Endothelial cell of umbilical vein (primary cell): ENCODE measurements around the gene DPP10.

Experiments
- EZH2 ChIP-seq: IDR thresholded peaks from 2 replicates; pipeline ENCODE4 v1.6.1; 2012; ENCODE audit warnings: borderline replicate concordance, low read depth, mild to moderate bottlenecking, moderate library complexity, low read length, inconsistent platforms; ENCODE audit not compliant: severe bottlenecking
- JUN ChIP-seq: IDR thresholded peaks from 2 replicates; pipeline ENCODE4 v1.6.1; 2011; ENCODE audit warnings: borderline replicate concordance, low read depth; ENCODE audit not compliant: insufficient read length, insufficient read depth
- MAX ChIP-seq: IDR thresholded peaks from 2 replicates; pipeline ENCODE4 v1.6.1; 2011; ENCODE audit not compliant: insufficient read depth, insufficient read length
- POLR2A ChIP-seq: IDR thresholded peaks from 2 replicates; pipeline ENCODE4 v1.6.1; 2012; ENCODE audit warnings: low read depth, mild to moderate bottlenecking, control low read depth, low read length
- POLR2AphosphoS5 ChIP-seq: IDR thresholded peaks from 2 replicates; pipeline ENCODE4 v1.6.1; 2012; ENCODE audit warnings: low read depth, mild to moderate bottlenecking, control low read depth, low read length, moderate library complexity; ENCODE audit not compliant: insufficient read depth
- TF ChIP-seq, protein P1 (sequence below), 2 donors: IDR thresholded peaks; 1 replicate in 1 of 2; 2 replicates in 1 of 2; pipeline ENCODE4 v1.5.1; 2011; ENCODE audit warnings: low read length in 2 of 2, mild to moderate bottlenecking in 2 of 2, moderate library complexity in 2 of 2, control low read depth in 1 of 2, inconsistent platforms in 1 of 2, low read depth in 1 of 2; ENCODE audit not compliant: insufficient read depth in 1 of 2; ENCODE audit errors: extremely low read depth in 1 of 2

- TF ChIP-seq, protein P1, sequence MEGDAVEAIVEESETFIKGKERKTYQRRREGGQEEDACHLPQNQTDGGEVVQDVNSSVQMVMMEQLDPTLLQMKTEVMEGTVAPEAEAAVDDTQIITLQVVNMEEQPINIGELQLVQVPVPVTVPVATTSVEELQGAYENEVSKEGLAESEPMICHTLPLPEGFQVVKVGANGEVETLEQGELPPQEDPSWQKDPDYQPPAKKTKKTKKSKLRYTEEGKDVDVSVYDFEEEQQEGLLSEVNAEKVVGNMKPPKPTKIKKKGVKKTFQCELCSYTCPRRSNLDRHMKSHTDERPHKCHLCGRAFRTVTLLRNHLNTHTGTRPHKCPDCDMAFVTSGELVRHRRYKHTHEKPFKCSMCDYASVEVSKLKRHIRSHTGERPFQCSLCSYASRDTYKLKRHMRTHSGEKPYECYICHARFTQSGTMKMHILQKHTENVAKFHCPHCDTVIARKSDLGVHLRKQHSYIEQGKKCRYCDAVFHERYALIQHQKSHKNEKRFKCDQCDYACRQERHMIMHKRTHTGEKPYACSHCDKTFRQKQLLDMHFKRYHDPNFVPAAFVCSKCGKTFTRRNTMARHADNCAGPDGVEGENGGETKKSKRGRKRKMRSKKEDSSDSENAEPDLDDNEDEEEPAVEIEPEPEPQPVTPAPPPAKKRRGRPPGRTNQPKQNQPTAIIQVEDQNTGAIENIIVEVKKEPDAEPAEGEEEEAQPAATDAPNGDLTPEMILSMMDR (IDR thresholded peaks at IDR 0.05; ENCODE audit: extremely low read depth in 1 of 2, insufficient read depth in 1 of 2, low read depth in 1 of 2, low read length in 2 of 2) = no peak
- no peak for TF ChIP-seq POLR2A
- TF ChIP-seq POLR2AphosphoS5 = no peak
- no peak for TF ChIP-seq EZH2
- TF ChIP-seq MAX = no peak
- TF ChIP-seq JUN = no peak
Observed at GRCh38 chr2:114610677-114611076, 168.2 kb downstream of the DPP10 start.
